ENCODE data around the gene TRIM7. TPM values are rescaled to one million over a fixed set of nuclear protein-coding genes. Genes with fewer than 3 reads are reported as not detected.

TRIM7 gene
- polyA plus RNA-seq, 1 donor from 2014 or later: 2.1 TPM

GRCh38 chr5:181207214-181207959, 2.4 kb upstream of the TRIM7 start:
- Histone ChIP-seq H3K27ac (ENCODE audit: low read length) (peak overlapping the region; percentile 12), H3K4me2 (ENCODE audit: low read length) (no peak overlapping the region), H3K9me2 (ENCODE audit: insufficient read depth, low read length) (no peaks in the 10 kb centered on the region), H4K20me1 (ENCODE audit: insufficient read depth) (no peaks in the 10 kb centered on the region), H3K9ac (ENCODE audit: low read length) (peak overlapping the region; percentile 11), H3K79me2 (replicated peaks; ENCODE audit: insufficient read depth, low read length) (no peaks in the 10 kb centered on the region), H3K27me3 (ENCODE audit: insufficient read depth, low read depth, low read length) (peaks cover 37% of the 10 kb centered on the region), H3F3A (ENCODE audit: insufficient read depth, low read length, poor library complexity, severe bottlenecking) (peaks cover 6% of the 10 kb centered on the region), H3K9me3 (ENCODE audit: low read length) (no peaks in the 10 kb centered on the region), H3K4me3 (ENCODE audit: low read length) (peak overlapping the region; percentile 77), H2AFZ (ENCODE audit: low read depth, low read length) (no peak overlapping the region), H3K36me3 (ENCODE audit: insufficient read depth, low read length) (no peaks in the 10 kb centered on the region)
- TF ChIP-seq MXI1 (conservative IDR thresholded peaks at IDR 0.05; ENCODE audit: poor library complexity, severe bottlenecking) (peak; percentile 6), EP300 (conservative IDR thresholded peaks at IDR 0.05; ENCODE audit: poor library complexity, severe bottlenecking) (no peak)

- Histone ChIP-seq H3K4me3 (ENCODE audit: low read length) (peak overlapping the region; percentile 77), H4K20me1 (ENCODE audit: insufficient read depth) (no peaks in the 10 kb centered on the region), H2AFZ (ENCODE audit: low read depth, low read length) (no peak overlapping the region), H3K27ac (ENCODE audit: low read length) (no peak overlapping the region), H3K36me3 (ENCODE audit: insufficient read depth, low read length) (no peaks in the 10 kb centered on the region), H3F3A (ENCODE audit: insufficient read depth, low read length, poor library complexity, severe bottlenecking) (peaks cover 6% of the 10 kb centered on the region), H3K79me2 (replicated peaks; ENCODE audit: insufficient read depth, low read length) (no peaks in the 10 kb centered on the region), H3K9me2 (ENCODE audit: insufficient read depth, low read length) (no peaks in the 10 kb centered on the region), H3K9me3 (ENCODE audit: low read length) (no peaks in the 10 kb centered on the region), H3K27me3 (ENCODE audit: insufficient read depth, low read depth, low read length) (peaks cover 46% of the 10 kb centered on the region), H3K4me2 (ENCODE audit: low read length) (peak overlapping the region; percentile 64), H3K9ac (ENCODE audit: low read length) (peak overlapping the region; percentile 50)
- no peak for TF ChIP-seq TAF1 (IDR thresholded peaks at IDR 0.05; ENCODE audit: low read depth)
Measured at GRCh38 chr5:181205761-181206649, 1.0 kb upstream of the TRIM7 start.

- Histone ChIP-seq H3K27ac (ENCODE audit: low read length) (no peak overlapping the region), H3K4me3 (ENCODE audit: low read length) (peak overlapping the region; percentile 77), H3K79me2 (replicated peaks; ENCODE audit: insufficient read depth, low read length) (no peaks in the 10 kb centered on the region), H3K9me3 (ENCODE audit: low read length) (no peaks in the 10 kb centered on the region), H3F3A (ENCODE audit: insufficient read depth, low read length, poor library complexity, severe bottlenecking) (peaks cover 6% of the 10 kb centered on the region), H2AFZ (ENCODE audit: low read depth, low read length) (no peak overlapping the region), H3K9ac (ENCODE audit: low read length) (peak overlapping the region; percentile 50), H3K36me3 (ENCODE audit: insufficient read depth, low read length) (no peaks in the 10 kb centered on the region), H3K27me3 (ENCODE audit: insufficient read depth, low read depth, low read length) (peaks cover 57% of the 10 kb centered on the region), H4K20me1 (ENCODE audit: insufficient read depth) (no peaks in the 10 kb centered on the region), H3K4me2 (ENCODE audit: low read length) (no peak overlapping the region), H3K9me2 (ENCODE audit: insufficient read depth, low read length) (no peaks in the 10 kb centered on the region)
- TF ChIP-seq MXI1 (conservative IDR thresholded peaks at IDR 0.05; ENCODE audit: poor library complexity, severe bottlenecking) (peak; percentile 54), RAD21 (conservative IDR thresholded peaks at IDR 0.05) (no peak)
Measured at GRCh38 chr5:181204113-181204825, 727 bp downstream of the TRIM7 start.

- Histone ChIP-seq H3K4me3 (ENCODE audit: low read length) (peak overlapping the region; percentile 77), H3K36me3 (ENCODE audit: insufficient read depth, low read length) (no peaks in the 10 kb centered on the region), H2AFZ (ENCODE audit: low read depth, low read length) (no peak overlapping the region), H3K27ac (ENCODE audit: low read length) (no peak overlapping the region), H3K9ac (ENCODE audit: low read length) (peak overlapping the region; percentile 20), H3K9me3 (ENCODE audit: low read length) (no peaks in the 10 kb centered on the region), H3K4me2 (ENCODE audit: low read length) (no peak overlapping the region), H4K20me1 (ENCODE audit: insufficient read depth) (no peaks in the 10 kb centered on the region), H3K9me2 (ENCODE audit: insufficient read depth, low read length) (no peaks in the 10 kb centered on the region), H3F3A (ENCODE audit: insufficient read depth, low read length, poor library complexity, severe bottlenecking) (peaks cover 6% of the 10 kb centered on the region), H3K79me2 (replicated peaks; ENCODE audit: insufficient read depth, low read length) (no peaks in the 10 kb centered on the region), H3K27me3 (ENCODE audit: insufficient read depth, low read depth, low read length) (peaks cover 57% of the 10 kb centered on the region)
- TF ChIP-seq RAD21 (conservative IDR thresholded peaks at IDR 0.05): no peak
- no peak for TF ChIP-seq POLR2AphosphoS5 (IDR thresholded peaks at IDR 0.05)
- no peak for TF ChIP-seq TAF1 (IDR thresholded peaks at IDR 0.05; ENCODE audit: low read depth)
- TF ChIP-seq CTCF (IDR thresholded peaks at IDR 0.05; ENCODE audit: poor library complexity, severe bottlenecking): no peak
- TF ChIP-seq EZH2 (IDR thresholded peaks at IDR 0.05; ENCODE audit: borderline replicate concordance, insufficient read depth, low read length, poor library complexity, severe bottlenecking): no peak
- no peak for TF ChIP-seq MXI1 (conservative IDR thresholded peaks at IDR 0.05; ENCODE audit: poor library complexity, severe bottlenecking)
- no peak for TF ChIP-seq EP300 (conservative IDR thresholded peaks at IDR 0.05; ENCODE audit: poor library complexity, severe bottlenecking)
- TF ChIP-seq REST (IDR thresholded peaks at IDR 0.05; ENCODE audit: borderline replicate concordance): no peak
- TF ChIP-seq SMC3 (conservative IDR thresholded peaks at IDR 0.05; ENCODE audit: poor library complexity): no peak
Measured at GRCh38 chr5:181203777-181204112, 1.3 kb downstream of the TRIM7 start.

Data from neural cell (in vitro differentiated cells).